Transverse colon (tissue), 4 donors: Measurements from ENCODE around the gene VPS4A. TPM values are rescaled to one million over a fixed set of nuclear protein-coding genes. Genes with fewer than 3 reads are reported as not detected.
"Not testable (repeated sequence)": the region's sequence is repeated elsewhere in the genome, so short reads cannot be mapped to it uniquely, and the experiment has no call there.

Source experiments
- DNase-seq: peaks from one replicate; pipeline ENCODE4 v3.0.0-alpha.2; 2019
- H3K27ac ChIP-seq, 4 donors: fragments of 200-600 bp; sonication (generic); 2 replicates each; pipeline ENCODE4 v1.5.1; 2016 to 2018; ENCODE audit warnings: inconsistent platforms in 4 of 4
- H3K27me3 ChIP-seq: fragments of 200-600 bp; sonication (generic); 2 replicates; pipeline ENCODE4 v1.5.1; 2017; ENCODE audit warnings: inconsistent platforms
- H3K36me3 ChIP-seq, 4 donors: fragments of 200-600 bp; sonication (generic); 2 replicates each; pipeline ENCODE4 v1.5.1; 2017 to 2019; ENCODE audit warnings: inconsistent platforms in 4 of 4
- H3K4me1 ChIP-seq, 4 donors: fragments of 200-600 bp; sonication (generic); 2 replicates each; pipeline ENCODE4 v1.5.1; 2017 to 2020; ENCODE audit warnings: inconsistent platforms in 4 of 4
- H3K4me3 ChIP-seq, 4 donors: fragments of 200-600 bp; sonication (generic); 1 replicate in 1 of 4; 2 replicates in 3 of 4; pipeline versions ENCODE4 v1.5.1 to v1.6.1; 2017 to 2019; ENCODE audit warnings: inconsistent platforms in 4 of 4
- H3K9me3 ChIP-seq, 2 donors: fragments of 200-600 bp; sonication (generic); 2 replicates each; pipeline ENCODE4 v1.5.1; 2017 to 2019; ENCODE audit warnings: inconsistent platforms in 2 of 2
- EP300 ChIP-seq: sonication (generic); formaldehyde crosslinking; IDR thresholded peaks from one replicate; pipeline ENCODE4 v1.6.1; 2017; ENCODE audit warnings: antibody characterized with exemption, low read depth
- POLR2A ChIP-seq: fragments of 450-650 bp; IDR thresholded peaks from one replicate; pipeline ENCODE4 v1.6.1; 2016; ENCODE audit warnings: antibody characterized with exemption, mild to moderate bottlenecking, moderate library complexity
- POLR2AphosphoS5 ChIP-seq, 3 donors: sonication (generic); formaldehyde crosslinking; IDR thresholded peaks; one replicate each; pipeline ENCODE4 v1.6.1; 2016; ENCODE audit warnings: antibody characterized with exemption in 3 of 3
- WGBS, 2 donors: methylation state at CpG; one replicate each; pipeline ENCODE4 v1.1.5; 2018; ENCODE audit warnings: low coverage in 1 of 2; 5-methylcytosine and 5-hydroxymethylcytosine counted together
- in situ Hi-C, 4 donors: fragments of 200-750 bp; cut with MboI; loops; one replicate each; pipeline versions ENCODE4 v1.15.0 to v1.15.1; 2017; ENCODE audit warnings: low sequenced_read_pairs in 3 of 4, low pct_ligation_motif_present in 1 of 4, low pct_unique_long_range_greater_than_20kb in 1 of 4
- intact Hi-C: fragments of 100-400 bp; cut with DNase I; formaldehyde crosslinking; loops from one replicate; pipeline ENCODE4 v1.15.1; 2023; ENCODE audit warnings: low total_unique reads
- total RNA-seq, 4 donors: library from RNA; depleted of rRNA; stranded (reverse); fragments of >200 nt; gene quantifications; one replicate each; pipeline ENCODE4 v1.1.0, GENCODE V29; 2016
- TF ChIP-seq, protein P1 (sequence below), 5 experiments: fragments of 200-600 bp in 3 of 5; fragments of 450-650 bp in 2 of 5; sonication (generic) in 3 of 5; IDR thresholded peaks; 1 replicate in 2 of 5; 2 replicates in 3 of 5; pipeline ENCODE4 v1.5.1; 2016 to 2017; ENCODE audit warnings: antibody characterized with exemption in 5 of 5, inconsistent platforms in 3 of 5, mild to moderate bottlenecking in 2 of 5, moderate library complexity in 1 of 5

The VPS4A gene
- total RNA-seq, 4 donors from 2014 or later, result 11.9 to 151 (median 42.7) TPM

DNA sequence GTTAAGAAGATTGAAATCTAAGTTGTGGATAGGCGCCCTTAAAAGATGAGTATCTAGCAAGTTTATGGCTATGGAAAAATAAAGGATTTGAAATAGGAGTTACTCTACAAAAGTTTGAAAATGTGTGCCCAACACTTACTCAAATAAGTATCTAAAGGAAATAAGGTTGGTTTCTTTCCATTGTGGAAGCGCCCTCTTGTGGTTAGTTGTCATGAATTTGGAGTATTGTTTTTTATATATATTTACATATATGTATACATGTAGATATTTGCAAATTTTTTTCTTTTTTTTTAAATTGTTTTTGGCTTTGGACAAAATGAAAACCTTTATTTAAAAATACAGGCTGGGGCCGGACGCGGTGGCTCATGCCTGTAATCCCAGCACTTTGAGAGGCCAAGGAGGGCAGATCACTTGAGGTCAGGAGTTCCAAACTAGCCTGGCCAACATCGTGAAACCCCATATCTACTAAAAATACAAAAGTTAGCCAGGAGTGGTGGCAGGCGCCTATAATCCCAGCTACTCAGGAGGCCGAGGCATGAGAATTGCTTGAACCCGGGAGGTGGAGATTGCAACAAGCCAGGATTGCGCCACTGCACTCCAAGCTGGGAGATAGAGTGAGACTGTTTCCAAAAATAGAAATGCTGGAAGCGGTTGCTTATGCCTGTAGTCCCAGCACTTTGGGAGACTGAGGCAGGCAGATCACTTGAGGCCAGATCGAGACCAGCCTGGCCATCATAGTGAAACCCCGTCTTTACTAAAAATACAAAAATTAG lies 24.0 kb upstream of the VPS4A start:
- intact Hi-C loops (loop anchor here (1.0 kb wide), 1 partner anchor 137 kb away; no protein-coding TSS in a partner anchor), in situ Hi-C loops (loop anchor here (5.0 to 25.0 kb wide), 3 partner anchors 135 to 400 kb away; no protein-coding TSS in a partner anchor)
- TF ChIP-seq EP300, result no peak
- TF ChIP-seq, protein P1, sequence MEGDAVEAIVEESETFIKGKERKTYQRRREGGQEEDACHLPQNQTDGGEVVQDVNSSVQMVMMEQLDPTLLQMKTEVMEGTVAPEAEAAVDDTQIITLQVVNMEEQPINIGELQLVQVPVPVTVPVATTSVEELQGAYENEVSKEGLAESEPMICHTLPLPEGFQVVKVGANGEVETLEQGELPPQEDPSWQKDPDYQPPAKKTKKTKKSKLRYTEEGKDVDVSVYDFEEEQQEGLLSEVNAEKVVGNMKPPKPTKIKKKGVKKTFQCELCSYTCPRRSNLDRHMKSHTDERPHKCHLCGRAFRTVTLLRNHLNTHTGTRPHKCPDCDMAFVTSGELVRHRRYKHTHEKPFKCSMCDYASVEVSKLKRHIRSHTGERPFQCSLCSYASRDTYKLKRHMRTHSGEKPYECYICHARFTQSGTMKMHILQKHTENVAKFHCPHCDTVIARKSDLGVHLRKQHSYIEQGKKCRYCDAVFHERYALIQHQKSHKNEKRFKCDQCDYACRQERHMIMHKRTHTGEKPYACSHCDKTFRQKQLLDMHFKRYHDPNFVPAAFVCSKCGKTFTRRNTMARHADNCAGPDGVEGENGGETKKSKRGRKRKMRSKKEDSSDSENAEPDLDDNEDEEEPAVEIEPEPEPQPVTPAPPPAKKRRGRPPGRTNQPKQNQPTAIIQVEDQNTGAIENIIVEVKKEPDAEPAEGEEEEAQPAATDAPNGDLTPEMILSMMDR (IDR thresholded peaks at IDR 0.05), result peak; percentile 65 to 74 (median 67)
- H3K9me3 ChIP-seq, result no peaks in the 10 kb centered on the region
- H3K4me3 ChIP-seq, result no peak overlapping the region
- DNase-seq, result peak; percentile 26
- peaks cover 0 to 3% (median 0%) of the 10 kb centered on the region in 4 donors for H3K4me1 ChIP-seq
- peaks cover 0 to 16% (median 0%) of the 10 kb centered on the region in 4 donors for H3K36me3 ChIP-seq
- H3K27me3 ChIP-seq, result no peaks in the 10 kb centered on the region
- H3K27ac ChIP-seq, result no peak overlapping the region
- WGBS, 2 donors, result 63 to 71% methylated on average over 6 to 13 of the region's 13 CpGs

DNA sequence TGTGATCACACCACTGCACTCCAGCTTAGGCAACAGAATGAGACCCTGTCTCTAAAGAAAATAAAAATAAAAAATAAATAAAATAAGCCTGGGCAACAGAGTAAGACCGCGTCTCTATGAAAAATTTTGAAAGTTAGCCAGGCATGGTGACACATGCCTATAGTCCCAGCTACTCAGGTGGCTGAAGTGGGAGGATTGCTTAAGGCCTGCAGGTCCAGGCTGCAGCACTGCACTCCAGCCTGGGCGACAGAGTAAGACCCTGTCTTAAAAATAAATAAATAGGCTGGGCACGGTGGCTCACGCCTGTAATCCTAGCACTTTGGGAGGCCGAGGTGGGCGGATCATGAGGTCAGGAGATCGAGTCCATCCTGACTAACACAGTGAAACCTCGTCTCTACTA lies 19.5 kb upstream of the VPS4A start:
- H3K27me3 ChIP-seq, H3K36me3 ChIP-seq, H3K9me3 ChIP-seq, H3K4me1 ChIP-seq, H3K4me3 ChIP-seq, intact Hi-C loops, DNase-seq, H3K27ac ChIP-seq: not testable (repeated sequence)
- WGBS, 2 donors, result 93 to 100% methylated on average over 3 to 9 of the region's 9 CpGs
- in situ Hi-C loops, result loop anchor here in 1 of 4 donors (25.0 kb wide), 1 partner anchor 404 kb away; no protein-coding TSS in a partner anchor

DNA sequence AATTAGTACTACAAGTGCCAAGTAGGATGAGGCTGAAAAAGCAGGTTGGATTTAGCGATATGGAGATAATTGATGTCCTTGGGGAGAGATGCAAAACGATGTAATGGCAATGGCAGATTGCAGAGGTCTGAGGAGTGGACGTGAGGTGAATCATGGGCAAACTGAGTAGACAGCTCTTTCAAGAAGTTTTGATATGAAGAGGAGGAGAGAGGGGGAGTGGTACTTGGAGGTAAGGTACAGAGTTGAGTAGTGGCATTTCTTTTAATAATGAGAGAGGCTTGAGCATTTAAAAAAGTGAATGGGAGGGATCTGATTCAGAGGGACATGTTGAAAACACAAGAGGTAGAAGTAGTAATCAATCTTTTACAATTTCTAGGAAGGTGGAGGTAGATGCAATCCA lies 17.7 kb upstream of the VPS4A start:
- intact Hi-C loops (no loop called here), in situ Hi-C loops (loop anchor here in 1 of 4 donors (25.0 kb wide), 1 partner anchor 406 kb away; no protein-coding TSS in a partner anchor)
- Histone ChIP-seq H3K27me3 (no peaks in the 10 kb centered on the region), H3K36me3 (peaks cover 0 to 5% (median 0%) of the 10 kb centered on the region in 4 donors), H3K4me3 (no peak overlapping the region), H3K9me3 (no peaks in the 10 kb centered on the region), H3K4me1 (no peaks in the 10 kb centered on the region), H3K27ac (no peak overlapping the region)
- WGBS, 2 donors, result 75 to 81% methylated on average over 3 of the region's 3 CpGs
- no peak for DNase-seq
- TF ChIP-seq, protein P1 (IDR thresholded peaks at IDR 0.05), result no peak
- TF ChIP-seq POLR2A (no peak), POLR2AphosphoS5 (IDR thresholded peaks at IDR 0.05) (no peak), EP300 (no peak)

DNA sequence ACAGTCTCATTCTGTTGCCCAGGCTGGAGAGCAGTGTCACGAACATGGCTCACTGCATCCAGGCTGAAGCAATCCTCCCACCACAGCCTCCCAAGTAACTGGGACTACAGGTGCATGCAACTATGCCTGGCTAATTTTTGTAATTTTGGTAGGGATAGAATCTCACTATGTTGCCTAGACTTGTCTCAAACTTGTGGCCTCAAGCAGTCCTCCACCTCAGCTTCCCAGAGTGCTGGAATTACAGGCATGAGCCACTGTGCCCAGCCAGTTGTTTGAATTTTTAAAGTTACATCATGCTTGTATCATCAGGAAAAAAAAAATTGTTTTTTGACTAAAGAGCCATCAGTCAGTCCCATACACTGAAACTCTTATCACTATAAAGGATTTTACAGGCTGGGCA lies 17.1 kb upstream of the VPS4A start:
- no peak for DNase-seq
- Histone ChIP-seq H3K27me3 (no peaks in the 10 kb centered on the region), H3K27ac (no peak overlapping the region), H3K9me3 (no peaks in the 10 kb centered on the region), H3K4me3 (no peak overlapping the region), H3K4me1 (no peaks in the 10 kb centered on the region), H3K36me3 (peaks cover 0 to 5% (median 0%) of the 10 kb centered on the region in 4 donors)
- in situ Hi-C loops (loop anchor here in 1 of 4 donors (25.0 kb wide), 1 partner anchor 407 kb away; no protein-coding TSS in a partner anchor), intact Hi-C loops (no loop called here)
- WGBS, 2 donors, result 75 to 89% methylated on average over 1 of the region's 1 CpG
- TF ChIP-seq POLR2AphosphoS5 (IDR thresholded peaks at IDR 0.05) (no peak), POLR2A (no peak), EP300 (no peak)
- TF ChIP-seq, protein P1 (IDR thresholded peaks at IDR 0.05), result no peak

DNA sequence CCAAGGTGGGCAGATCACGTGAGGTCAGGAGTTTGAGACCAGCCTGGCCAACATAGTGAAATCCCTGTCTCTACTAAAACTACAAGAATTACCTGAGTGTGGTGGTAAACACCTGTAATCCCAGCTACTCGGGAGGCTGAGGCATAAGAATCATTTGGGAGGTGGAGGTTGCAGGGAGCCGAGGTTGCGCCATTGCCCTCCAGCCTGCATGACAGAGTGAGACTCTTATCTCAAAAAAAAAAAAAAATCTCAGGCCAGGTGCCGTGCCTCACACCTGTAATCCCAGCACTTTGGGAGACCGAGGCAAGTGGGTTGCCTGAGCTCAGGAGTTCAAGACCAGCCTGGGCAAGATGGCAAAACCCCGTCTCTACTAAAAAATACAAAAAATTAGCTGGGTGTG lies 14.4 kb upstream of the VPS4A start:
- in situ Hi-C loops, result loop anchor here in 1 of 4 donors (25.0 kb wide), 1 partner anchor 409 kb away; no protein-coding TSS in a partner anchor
- H3K4me3 ChIP-seq, H3K27ac ChIP-seq, DNase-seq, H3K9me3 ChIP-seq, intact Hi-C loops, H3K4me1 ChIP-seq, H3K27me3 ChIP-seq: not testable (repeated sequence)
- H3K36me3 ChIP-seq, result peaks cover 0 to 20% (median 9%) of the 10 kb centered on the region in 4 donors
- WGBS, 2 donors, result 96% methylated on average over 7 of the region's 7 CpGs; no CpG with 5 or more reads in 1 of the 2 donors
